Tibial nerve (tissue), 4 donors: Measurements from ENCODE around the gene ZNF541.

Experiments used
- CTCF ChIP-seq, 5 experiments: fragments of 200-600 bp in 3 of 5; fragments of 450-650 bp in 2 of 5; sonication (generic) in 3 of 5; IDR thresholded peaks; one replicate each; pipeline ENCODE4 v1.5.1; 2016 to 2019; ENCODE audit warnings: antibody characterized with exemption in 5 of 5, mild to moderate bottlenecking in 3 of 5, moderate library complexity in 2 of 5
- EP300 ChIP-seq, 2 donors: sonication (generic); formaldehyde crosslinking; IDR thresholded peaks; one replicate each; pipeline ENCODE4 v1.6.1; 2017; ENCODE audit warnings: antibody characterized with exemption in 2 of 2, mild to moderate bottlenecking in 1 of 2
- POLR2A ChIP-seq, 2 donors: fragments of 450-650 bp; IDR thresholded peaks; one replicate each; pipeline ENCODE4 v1.6.1; 2017; ENCODE audit warnings: antibody characterized with exemption in 2 of 2, mild to moderate bottlenecking in 2 of 2, moderate library complexity in 2 of 2

DNA sequence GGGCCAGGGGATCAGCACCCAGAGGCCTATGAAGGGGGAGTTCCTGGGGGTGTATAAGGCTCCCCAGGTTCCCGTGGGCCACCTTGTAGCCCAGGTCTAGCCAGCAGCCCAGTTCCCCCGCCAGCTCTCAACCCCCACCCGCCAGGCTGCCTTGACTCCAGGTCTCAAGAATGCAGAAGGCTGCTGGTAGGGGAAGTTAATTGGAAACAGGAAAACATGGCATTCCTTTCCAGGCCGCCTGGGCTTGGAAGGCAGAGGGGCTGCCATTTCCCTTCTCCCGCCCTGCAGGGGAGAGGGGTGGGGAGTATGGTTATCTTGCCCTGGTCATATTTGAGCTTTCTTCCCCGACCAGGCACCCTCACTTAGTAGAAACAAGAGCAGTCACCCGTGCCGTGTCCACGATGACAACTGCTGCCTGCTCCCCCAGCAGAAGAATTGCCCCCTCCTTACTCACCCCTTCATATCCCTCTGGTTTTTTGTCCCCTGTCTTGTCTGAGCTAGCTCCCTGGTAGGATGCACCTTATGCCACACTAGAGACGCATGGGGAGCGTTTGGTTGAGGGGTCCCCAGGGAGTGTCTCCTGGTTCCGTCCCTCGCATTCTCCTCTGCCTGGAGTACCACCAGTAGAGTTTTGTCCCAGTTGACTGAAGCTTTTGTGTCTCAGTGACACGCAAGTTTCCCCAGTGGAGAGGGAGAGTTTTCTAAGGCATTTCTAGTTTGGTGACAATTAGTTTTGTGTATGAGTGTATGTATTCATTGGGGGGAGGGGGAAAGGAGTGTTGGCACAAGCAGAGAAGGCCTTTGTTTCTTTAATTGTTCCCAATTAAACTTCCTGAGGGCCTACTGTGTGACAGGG lies 40.4 kb upstream of the ZNF541 start:
- TF ChIP-seq CTCF (IDR thresholded peaks at IDR 0.05): peak in 1 of 5 experiments; percentile 5
- TF ChIP-seq POLR2A (IDR thresholded peaks at IDR 0.05): no peak
- no peak for TF ChIP-seq EP300 (IDR thresholded peaks at IDR 0.05)
